Mucosa of gallbladder (tissue), 1 donor: ENCODE data around the gene SLC35F3. TPM values are rescaled to one million over a fixed set of nuclear protein-coding genes. Genes with fewer than 3 reads are reported as not detected.
A peak's percentile ranks its signal among the peaks of the same experiment; 100 is the strongest.
"Not testable (repeated sequence)": the region's sequence is repeated elsewhere in the genome, so short reads cannot be mapped to it uniquely, and the experiment has no call there.

Source experiments
- DNase-seq: peaks from one replicate; pipeline ENCODE4 v3.0.0-alpha.2; 2020; ENCODE audit warnings: low spot score
- total RNA-seq: library from RNA; stranded (reverse); gene quantifications from one replicate; pipeline ENCODE4 v1.2.1, GENCODE V29; 2021
- donor health status: DM: no; HTN: no; CAD: no.

The SLC35F3 gene
- total RNA-seq, 1 donor from 2014 or later: 0.12 TPM

- no peak for DNase-seq
These were observed 385.2 kb downstream of the SLC35F3 start for GRCh38 chr1:234289538-234290305.

GRCh38 chr1:234292011-234292410, 387.5 kb downstream of the SLC35F3 start:
- DNase-seq: no peak

- DNase-seq: no peak
These were observed 388.1 kb downstream of the SLC35F3 start for GRCh38 chr1:234292548-234292947.

GRCh38 chr1:234294109-234294817, 389.8 kb downstream of the SLC35F3 start:
- no peak for DNase-seq

- DNase-seq: no peak
These were observed 390.6 kb downstream of the SLC35F3 start for GRCh38 chr1:234295068-234295467.

GRCh38 chr1:234295626-234296025, 391.1 kb downstream of the SLC35F3 start:
- DNase-seq: no peak

- DNase-seq: no peak
These were observed 392.0 kb downstream of the SLC35F3 start for GRCh38 chr1:234296496-234296895.

- no peak for DNase-seq
These were observed 393.2 kb downstream of the SLC35F3 start for GRCh38 chr1:234297668-234298067.

GRCh38 chr1:234300096-234300495, 395.6 kb downstream of the SLC35F3 start:
- no peak for DNase-seq

GRCh38 chr1:234301663-234302062, 397.2 kb downstream of the SLC35F3 start:
- DNase-seq: not testable (repeated sequence)

GRCh38 chr1:234302354-234302962, 398.0 kb downstream of the SLC35F3 start:
- DNase-seq: no peak

GRCh38 chr1:234303231-234303630, 398.8 kb downstream of the SLC35F3 start:
- DNase-seq: no peak

GRCh38 chr1:234307726-234308125, 403.2 kb downstream of the SLC35F3 start:
- DNase-seq: no peak

- no peak for DNase-seq
These were observed 404.7 kb downstream of the SLC35F3 start for GRCh38 chr1:234309243-234309597.

- DNase-seq: peak; percentile 75
These were observed 405.4 kb downstream of the SLC35F3 start for GRCh38 chr1:234309598-234310459.

- no peak for DNase-seq
These were observed 406.0 kb downstream of the SLC35F3 start for GRCh38 chr1:234310460-234310817.

GRCh38 chr1:234311414-234311813, 406.9 kb downstream of the SLC35F3 start:
- DNase-seq: peak; percentile 20

GRCh38 chr1:234313171-234313570, 408.7 kb downstream of the SLC35F3 start:
- no peak for DNase-seq

GRCh38 chr1:234315091-234315541, 410.6 kb downstream of the SLC35F3 start:
- DNase-seq: no peak

- DNase-seq: no peak
These were observed 411.1 kb downstream of the SLC35F3 start for GRCh38 chr1:234315588-234315987.

GRCh38 chr1:234316486-234316885, 412.0 kb downstream of the SLC35F3 start:
- DNase-seq: no peak

GRCh38 chr1:234316937-234317336, 412.5 kb downstream of the SLC35F3 start:
- DNase-seq: no peak
